Endothelial cell (in vitro differentiated cells): Measurements from ENCODE around the gene APC2. TPM values are rescaled to one million over a fixed set of nuclear protein-coding genes. Genes with fewer than 3 reads are reported as not detected.

Experiments used
- DNase-seq: peaks from one replicate; pipeline ENCODE4 v3.0.0; 2021; ENCODE audit warnings: low spot score
- H3K27ac Mint-ChIP-seq: one replicate; pipeline ENCODE4 v1.8.0; 2021; ENCODE audit warnings: mixed read lengths, inconsistent platforms; ENCODE audit not compliant: unreplicated experiment
- H3K27me3 Mint-ChIP-seq: one replicate; pipeline ENCODE4 v1.8.0; 2021; ENCODE audit warnings: mild to moderate bottlenecking, moderate library complexity, mixed read lengths, inconsistent platforms; ENCODE audit not compliant: unreplicated experiment
- H3K36me3 Mint-ChIP-seq: one replicate; pipeline ENCODE4 v1.8.0; 2021; ENCODE audit warnings: mild to moderate bottlenecking, low read depth, mixed read lengths, inconsistent platforms; ENCODE audit not compliant: unreplicated experiment
- H3K4me1 Mint-ChIP-seq: one replicate; pipeline ENCODE4 v1.8.0; 2021; ENCODE audit warnings: mild to moderate bottlenecking, mixed read lengths, inconsistent platforms; ENCODE audit not compliant: unreplicated experiment
- H3K4me3 Mint-ChIP-seq: one replicate; pipeline ENCODE4 v1.8.0; 2021; ENCODE audit warnings: mild to moderate bottlenecking, mixed read lengths, inconsistent platforms; ENCODE audit not compliant: unreplicated experiment
- H3K9me3 Mint-ChIP-seq: one replicate; pipeline ENCODE4 v1.8.0; 2021; ENCODE audit warnings: mixed read lengths, inconsistent platforms; ENCODE audit not compliant: unreplicated experiment
- total RNA-seq: library from RNA; stranded (reverse); fragmentation: NEBNext Ultra II Directional; extraction: Animal tissue kit (Norgen Biotek cat#: 25700); gene quantifications from one replicate; pipeline ENCODE4 v1.2.1, GENCODE V29; 2021; ENCODE audit not compliant: unreplicated experiment
- TF ChIP-seq, protein P1 (sequence below): fragments of 200-600 bp; sonication (generic); IDR thresholded peaks from one replicate; pipeline ENCODE4 v1.5.0; 2021; ENCODE audit warnings: antibody characterized with exemption; ENCODE audit not compliant: unreplicated experiment

Gene APC2
- total RNA-seq, 1 donor from 2014 or later = 1.9 TPM

DNA sequence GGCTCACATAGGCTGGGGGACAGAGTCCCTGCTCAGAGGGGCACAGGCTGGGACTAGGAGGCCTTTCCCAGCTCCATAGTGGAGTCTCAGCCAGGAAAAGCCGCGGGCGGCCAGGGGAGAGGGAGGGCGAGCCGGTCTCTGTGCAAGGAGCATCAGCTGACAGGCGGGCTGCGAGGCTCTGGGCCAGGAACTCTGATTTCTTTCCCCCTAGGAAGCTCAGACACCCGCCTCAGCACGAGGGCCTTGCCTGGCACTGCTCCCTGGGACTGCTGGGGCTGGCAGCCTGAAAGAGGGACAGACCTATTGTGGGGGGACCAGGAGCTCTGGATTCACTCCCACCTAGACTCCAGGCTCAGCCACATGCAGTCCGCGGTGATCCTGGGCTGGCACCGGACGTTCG is 71.7 kb downstream of the APC2 start:
- peaks cover 7% of the 10 kb centered on the region for H3K36me3 Mint-ChIP-seq
- no peak for DNase-seq
- H3K27ac Mint-ChIP-seq = no peak overlapping the region
- H3K4me1 Mint-ChIP-seq = peaks cover 6% of the 10 kb centered on the region
- H3K27me3 Mint-ChIP-seq = peaks cover 17% of the 10 kb centered on the region
- TF ChIP-seq, protein P1, sequence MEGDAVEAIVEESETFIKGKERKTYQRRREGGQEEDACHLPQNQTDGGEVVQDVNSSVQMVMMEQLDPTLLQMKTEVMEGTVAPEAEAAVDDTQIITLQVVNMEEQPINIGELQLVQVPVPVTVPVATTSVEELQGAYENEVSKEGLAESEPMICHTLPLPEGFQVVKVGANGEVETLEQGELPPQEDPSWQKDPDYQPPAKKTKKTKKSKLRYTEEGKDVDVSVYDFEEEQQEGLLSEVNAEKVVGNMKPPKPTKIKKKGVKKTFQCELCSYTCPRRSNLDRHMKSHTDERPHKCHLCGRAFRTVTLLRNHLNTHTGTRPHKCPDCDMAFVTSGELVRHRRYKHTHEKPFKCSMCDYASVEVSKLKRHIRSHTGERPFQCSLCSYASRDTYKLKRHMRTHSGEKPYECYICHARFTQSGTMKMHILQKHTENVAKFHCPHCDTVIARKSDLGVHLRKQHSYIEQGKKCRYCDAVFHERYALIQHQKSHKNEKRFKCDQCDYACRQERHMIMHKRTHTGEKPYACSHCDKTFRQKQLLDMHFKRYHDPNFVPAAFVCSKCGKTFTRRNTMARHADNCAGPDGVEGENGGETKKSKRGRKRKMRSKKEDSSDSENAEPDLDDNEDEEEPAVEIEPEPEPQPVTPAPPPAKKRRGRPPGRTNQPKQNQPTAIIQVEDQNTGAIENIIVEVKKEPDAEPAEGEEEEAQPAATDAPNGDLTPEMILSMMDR = no peak
- no peak overlapping the region for H3K4me3 Mint-ChIP-seq
- H3K9me3 Mint-ChIP-seq = no peaks in the 10 kb centered on the region

DNA sequence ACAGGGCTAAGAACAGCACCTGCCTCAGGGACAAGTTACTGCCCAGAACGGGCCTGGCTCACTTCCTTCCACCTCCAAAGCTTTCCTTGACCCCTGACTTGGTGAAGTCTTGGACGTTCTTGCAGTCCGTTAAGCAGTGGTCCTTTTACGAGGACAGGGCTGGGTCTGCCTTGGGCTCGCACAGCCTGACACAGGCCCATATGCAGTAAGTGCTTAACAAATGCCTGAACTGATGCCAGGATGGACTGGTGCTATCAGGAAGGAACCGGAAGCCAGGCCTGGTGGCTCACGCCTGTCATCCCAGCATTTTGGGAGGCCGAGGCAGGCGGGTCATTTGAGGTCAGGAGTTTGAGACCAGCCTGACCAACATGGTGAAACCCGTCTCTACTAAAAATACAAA is 72.1 kb downstream of the APC2 start:
- no peaks in the 10 kb centered on the region for H3K9me3 Mint-ChIP-seq
- peaks cover 18% of the 10 kb centered on the region for H3K27me3 Mint-ChIP-seq
- H3K4me3 Mint-ChIP-seq = no peak overlapping the region
- H3K4me1 Mint-ChIP-seq = peaks cover 6% of the 10 kb centered on the region
- TF ChIP-seq, protein P1 = no peak
- DNase-seq = no peak
- peaks cover 7% of the 10 kb centered on the region for H3K36me3 Mint-ChIP-seq
- no peak overlapping the region for H3K27ac Mint-ChIP-seq

DNA sequence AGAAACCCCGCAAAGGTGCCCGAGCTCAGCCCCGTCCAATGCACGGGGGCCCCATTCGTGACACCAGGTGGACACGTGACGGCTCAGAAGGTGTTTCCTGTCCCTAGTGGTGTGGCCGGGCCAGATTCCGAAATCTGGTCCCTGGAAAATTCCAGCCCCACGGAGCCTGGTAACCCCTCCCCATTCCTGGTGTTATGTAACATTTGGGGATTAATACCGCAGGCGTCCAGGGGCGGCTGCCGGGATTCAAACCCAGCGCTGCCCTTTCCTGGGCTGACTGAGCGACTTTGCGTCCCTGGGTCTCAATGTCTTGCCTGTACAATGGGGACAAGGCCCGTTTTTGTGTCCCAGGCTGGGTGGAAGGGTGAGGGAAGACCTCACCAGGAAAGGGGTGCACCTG is 72.9 kb downstream of the APC2 start:
- peaks cover 7% of the 10 kb centered on the region for H3K36me3 Mint-ChIP-seq
- H3K27me3 Mint-ChIP-seq = peaks cover 19% of the 10 kb centered on the region
- H3K9me3 Mint-ChIP-seq = no peaks in the 10 kb centered on the region
- TF ChIP-seq, protein P1 = no peak
- no peak for DNase-seq
- H3K4me1 Mint-ChIP-seq = peaks cover 6% of the 10 kb centered on the region
- H3K4me3 Mint-ChIP-seq = no peak overlapping the region
- H3K27ac Mint-ChIP-seq = no peak overlapping the region

Other genes with a start within 250 kb of the APC2 start
- 63.9 TPM for gene STK11, start 244.3 kb upstream of the APC2 start, total RNA-seq
- gene CBARP, start 212.1 kb upstream of the APC2 start, total RNA-seq = 10.4 TPM
- 175 TPM for gene ATP5F1D, start 208.4 kb upstream of the APC2 start, total RNA-seq
- gene MIDN, start 201.5 kb upstream of the APC2 start, total RNA-seq = 204 TPM
- 315 TPM for gene CIRBP, start 180.8 kb upstream of the APC2 start, total RNA-seq
- 22.7 TPM for gene FAM174C, start 174.6 kb upstream of the APC2 start, total RNA-seq
- 14.6 TPM for gene EFNA2, start 164.2 kb upstream of the APC2 start, total RNA-seq
- 84.0 TPM for gene NDUFS7, start 66.2 kb upstream of the APC2 start, total RNA-seq
- gene GAMT, start 48.6 kb upstream of the APC2 start, total RNA-seq = 18.1 TPM
- gene DAZAP1, start 42.5 kb upstream of the APC2 start, total RNA-seq = 145 TPM
- 1,175 TPM for gene RPS15, start 11.7 kb upstream of the APC2 start, total RNA-seq
- 29.7 TPM for gene C19orf25, start 29.1 kb downstream of the APC2 start, total RNA-seq
- 8.4 TPM for gene PCSK4, start 40.2 kb downstream of the APC2 start, total RNA-seq
- gene REEP6, start 41.1 kb downstream of the APC2 start, total RNA-seq = 2.3 TPM
- 0.18 TPM for gene ADAMTSL5, start 62.9 kb downstream of the APC2 start, total RNA-seq
- 1.1 TPM for gene PLK5, start 74.0 kb downstream of the APC2 start, total RNA-seq
- 73.4 TPM for gene MEX3D, start 118.2 kb downstream of the APC2 start, total RNA-seq
- gene MBD3, start 142.7 kb downstream of the APC2 start, total RNA-seq = 81.4 TPM
- gene UQCR11, start 155.3 kb downstream of the APC2 start, total RNA-seq = 182 TPM
- gene TCF3, start 202.5 kb downstream of the APC2 start, total RNA-seq = 255 TPM